Right atrium auricular region (tissue), 2 donors: Measurements from ENCODE around the gene FJX1. TPM values are rescaled to one million over a fixed set of nuclear protein-coding genes. Genes with fewer than 3 reads are reported as not detected.

ENCODE experiments used
- DNase-seq: peaks from one replicate; pipeline ENCODE4 v3.0.0-alpha.2; 2019; ENCODE audit warnings: low spot score
- H3K27ac ChIP-seq, 2 donors: fragments of 200-600 bp; sonication (generic); 1 replicate in 1 of 2; 2 replicates in 1 of 2; pipeline ENCODE4 v1.5.1; 2016 to 2019
- H3K27me3 ChIP-seq, 2 donors: fragments of 200-600 bp; sonication (generic); one replicate each; pipeline versions ENCODE4 v1.5.1 to v1.6.0; 2017 to 2019
- H3K36me3 ChIP-seq: fragments of 200-600 bp; sonication (generic); one replicate; pipeline ENCODE4 v1.5.1; 2016
- H3K4me1 ChIP-seq, 2 donors: fragments of 200-600 bp; sonication (generic); one replicate each; pipeline versions ENCODE4 v1.5.1 to v1.6.0; 2017 to 2019
- H3K4me3 ChIP-seq, 2 donors: fragments of 200-600 bp; sonication (generic); 1 replicate in 1 of 2; 2 replicates in 1 of 2; pipeline ENCODE4 v1.5.1; 2017 to 2019; ENCODE audit warnings: mild to moderate bottlenecking in 1 of 2, moderate library complexity in 1 of 2
- H3K9me3 ChIP-seq, 2 donors: fragments of 200-600 bp; sonication (generic); one replicate each; pipeline ENCODE4 v1.5.1; 2019
- CTCF ChIP-seq, 2 donors: fragments of 200-600 bp; sonication (generic); IDR thresholded peaks; one replicate each; pipeline ENCODE4 v1.5.1; 2019; ENCODE audit warnings: antibody characterized with exemption in 2 of 2
- total RNA-seq, 2 donors: library from RNA; depleted of rRNA; stranded (reverse); fragments of >200 nt; gene quantifications; one replicate each; pipeline ENCODE4 v1.1.0, GENCODE V29; 2016

The FJX1 gene
- 1 to 10 TPM; 1.9 to 3.9 TPM for total RNA-seq

- no peak for TF ChIP-seq CTCF (IDR thresholded peaks at IDR 0.05)
- H3K9me3 ChIP-seq = no peaks in the 10 kb centered on the region
- H3K4me3 ChIP-seq = peak within 1 kb of the TSS; percentile 47 to 63
- peaks cover 0 to 31% of the 10 kb centered on the region in 2 donors for H3K4me1 ChIP-seq
- H3K27ac ChIP-seq = peak within 1 kb of the TSS; percentile 65 to 81
- peak; percentile 78 for DNase-seq
- no peaks in the 10 kb centered on the region for H3K27me3 ChIP-seq
- H3K36me3 ChIP-seq = no peaks in the 10 kb centered on the region
Measured at GRCh38 chr11:35617687-35618496, at the start of gene FJX1. TSS of gene FJX1 (plus strand) at chr11:35618460. CDS start at chr11:35618637, 177 bp downstream.

- TF ChIP-seq CTCF (IDR thresholded peaks at IDR 0.05) = no peak
- Histone ChIP-seq H3K4me1 (no peaks in the 10 kb centered on the region), H3K4me3 (no peak overlapping the region), H3K36me3 (no peaks in the 10 kb centered on the region), H3K27me3 (no peaks in the 10 kb centered on the region), H3K9me3 (peaks cover 0 to 20% of the 10 kb centered on the region in 2 donors), H3K27ac (no peak overlapping the region)
- DNase-seq = no peak
Measured at GRCh38 chr11:35571696-35572095, 46.6 kb upstream of the FJX1 start.

GRCh38 chr11:35579557-35580396, 38.5 kb upstream of the FJX1 start:
- H3K9me3 ChIP-seq = peaks cover 0 to 4% of the 10 kb centered on the region in 2 donors
- no peak overlapping the region for H3K27ac ChIP-seq
- no peak for DNase-seq
- no peaks in the 10 kb centered on the region for H3K27me3 ChIP-seq
- no peaks in the 10 kb centered on the region for H3K4me1 ChIP-seq
- no peak overlapping the region for H3K4me3 ChIP-seq
- H3K36me3 ChIP-seq = no peaks in the 10 kb centered on the region
- TF ChIP-seq CTCF (IDR thresholded peaks at IDR 0.05) = no peak

GRCh38 chr11:35580397-35580781, 37.9 kb upstream of the FJX1 start:
- H3K4me3 ChIP-seq = no peak overlapping the region
- DNase-seq = no peak
- no peak for TF ChIP-seq CTCF (IDR thresholded peaks at IDR 0.05)
- H3K27ac ChIP-seq = no peak overlapping the region
- H3K4me1 ChIP-seq = no peaks in the 10 kb centered on the region
- peaks cover 0 to 2% of the 10 kb centered on the region in 2 donors for H3K9me3 ChIP-seq
- H3K36me3 ChIP-seq = no peaks in the 10 kb centered on the region
- no peaks in the 10 kb centered on the region for H3K27me3 ChIP-seq

- H3K36me3 ChIP-seq = no peaks in the 10 kb centered on the region
- no peaks in the 10 kb centered on the region for H3K4me1 ChIP-seq
- H3K27ac ChIP-seq = no peak overlapping the region
- H3K27me3 ChIP-seq = no peaks in the 10 kb centered on the region
- H3K4me3 ChIP-seq = no peak overlapping the region
- no peaks in the 10 kb centered on the region for H3K9me3 ChIP-seq
- no peak for DNase-seq
- no peak for TF ChIP-seq CTCF (IDR thresholded peaks at IDR 0.05)
Measured at GRCh38 chr11:35582033-35582432, 36.2 kb upstream of the FJX1 start.
